Measurements from ENCODE around the gene OXGR1.

The OXGR1 gene

DNA sequence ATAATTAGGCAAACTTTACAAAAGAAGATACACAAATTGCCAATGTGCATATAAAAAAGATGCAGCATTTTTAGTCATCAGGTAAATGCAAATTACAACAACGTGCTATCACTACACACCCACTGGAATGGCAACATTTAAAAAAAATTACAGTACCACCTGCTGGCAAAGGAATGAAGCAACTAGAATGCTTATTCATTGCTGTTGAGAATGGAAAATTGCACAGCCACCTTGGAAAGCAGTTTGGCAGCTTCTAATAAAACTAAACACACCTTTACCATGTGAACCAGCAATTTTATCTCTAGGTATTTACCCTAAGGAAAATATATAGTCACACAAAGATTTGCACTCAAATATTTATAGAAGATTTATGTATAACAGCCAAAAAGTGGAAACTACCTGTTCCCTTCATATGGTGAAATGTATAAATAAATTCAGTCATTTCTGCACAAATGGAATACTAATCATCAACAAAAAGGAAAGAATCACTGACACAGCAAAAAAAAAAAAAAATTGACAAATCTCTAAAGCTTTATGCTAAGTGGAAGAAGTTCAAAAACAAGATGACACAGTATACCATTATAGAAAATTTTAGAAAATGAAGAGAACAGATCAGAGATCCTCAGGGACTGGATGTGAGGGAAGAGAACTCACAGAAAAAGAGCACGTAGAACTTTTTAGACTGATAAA, 30.3 kb downstream of the OXGR1 start:
- no peak for DNase-seq (ENCODE audit: low read depth, low spot score)

- DNase-seq (ENCODE audit: low read depth, low spot score) = no peak
Observed at GRCh38 chr13:96960379-96960778, 33.9 kb downstream of the OXGR1 start.

GRCh38 chr13:96958286-96958891, 35.9 kb downstream of the OXGR1 start:
- no peak for DNase-seq (ENCODE audit: low read depth, low spot score)

- no peak for DNase-seq (ENCODE audit: low read depth, low spot score)
Observed at GRCh38 chr13:96952595-96952994, 41.7 kb downstream of the OXGR1 start.

DNA sequence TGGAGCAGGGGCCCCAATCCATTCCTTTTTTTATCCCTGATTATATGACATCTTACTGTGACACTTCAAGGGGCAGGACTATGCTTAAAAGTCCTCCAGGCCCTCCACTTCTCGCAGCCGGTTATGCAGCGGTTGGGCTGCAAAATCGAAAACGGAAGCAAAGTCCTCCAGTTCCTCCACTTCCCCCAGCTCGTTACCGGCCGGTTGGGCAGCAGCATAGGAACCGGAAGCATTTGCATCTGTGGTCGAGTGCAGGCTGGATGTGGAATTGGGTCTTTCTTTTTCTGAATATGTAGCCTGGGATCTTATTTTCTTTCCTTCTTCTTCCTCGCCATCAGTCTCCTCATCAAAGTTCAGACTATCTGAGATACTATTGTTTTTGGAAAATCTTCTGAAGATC, 46.1 kb downstream of the OXGR1 start:
- no peak for DNase-seq (ENCODE audit: low read depth, low spot score)

DNA sequence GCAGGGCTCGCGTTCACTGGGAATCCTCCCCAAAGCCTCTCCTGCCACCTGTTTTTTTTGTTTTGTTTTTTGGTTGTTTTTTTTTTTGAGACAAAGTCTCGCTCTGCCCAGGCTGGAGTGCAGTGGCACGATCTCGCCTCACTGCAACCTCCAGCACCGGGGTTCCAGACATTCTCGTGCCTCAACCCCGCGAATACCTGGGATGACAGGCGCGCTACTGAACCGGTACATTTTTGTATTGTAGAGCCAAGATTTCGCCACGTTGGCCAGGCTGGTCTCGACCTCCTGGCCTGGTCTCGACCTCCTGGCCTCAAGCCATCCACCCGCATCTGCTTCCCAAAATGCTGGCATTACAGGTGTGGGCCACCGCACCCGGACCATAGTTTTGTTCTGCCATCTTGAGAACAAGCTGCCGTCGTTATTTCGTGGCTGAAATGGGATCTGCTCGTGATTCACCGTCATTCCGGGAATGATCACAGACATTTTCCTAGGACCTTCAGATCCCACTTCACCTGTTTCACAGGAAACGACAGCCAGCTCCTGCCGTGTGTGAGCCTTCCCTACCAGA, 46.8 kb downstream of the OXGR1 start:
- no peak for DNase-seq (ENCODE audit: low read depth, low spot score)

DNA sequence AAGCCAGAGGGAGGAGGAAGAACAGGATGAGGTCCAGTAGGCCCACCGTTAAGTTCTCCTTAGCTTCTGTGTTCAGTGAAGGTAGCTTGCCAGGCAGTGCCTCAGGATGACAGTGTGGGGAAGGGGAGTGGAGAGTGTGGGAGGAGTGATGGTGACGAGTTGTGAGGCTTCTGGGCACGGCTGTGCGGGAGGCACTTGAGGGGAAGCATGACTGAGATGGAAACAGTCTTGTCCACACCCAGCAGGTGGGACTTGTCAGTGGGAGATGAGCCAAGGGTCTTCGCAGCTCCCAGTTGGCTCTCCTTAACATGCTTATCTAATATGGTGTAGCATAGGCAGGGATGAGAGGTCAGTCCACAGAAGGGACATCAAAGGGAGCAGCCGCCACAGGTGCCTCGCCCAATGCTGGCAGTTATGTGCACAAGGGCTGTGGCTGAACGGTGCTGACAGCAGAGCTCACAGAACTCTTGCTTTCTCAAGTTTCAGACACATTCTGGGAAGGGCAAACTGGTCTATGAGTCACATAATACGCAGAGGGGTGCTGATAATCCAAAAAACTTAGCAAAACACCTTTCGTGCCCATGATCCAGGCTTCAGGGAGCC, 47.5 kb downstream of the OXGR1 start:
- DNase-seq (ENCODE audit: low read depth, low spot score) = no peak

GRCh38 chr13:96940961-96941360, 53.3 kb downstream of the OXGR1 start:
- no peak for DNase-seq (ENCODE audit: low read depth, low spot score)

DNA sequence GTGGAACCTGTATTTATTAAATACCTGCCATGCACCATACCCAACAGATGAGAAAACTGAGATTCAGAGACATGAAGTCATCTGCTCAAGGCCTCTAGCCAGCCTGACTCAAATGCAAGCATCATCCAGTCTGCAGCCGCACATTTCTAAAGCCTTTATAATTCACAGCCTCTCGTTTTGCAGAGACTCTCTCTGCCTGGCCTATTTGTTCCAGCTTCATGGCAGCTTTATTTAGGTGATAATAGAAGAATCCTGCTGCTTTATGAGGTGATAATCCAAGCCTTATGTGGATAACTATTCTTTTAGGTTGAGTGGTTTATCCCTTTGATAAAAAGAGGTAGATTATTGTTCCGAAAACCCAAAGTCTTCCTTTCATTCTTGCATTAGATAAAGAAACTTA, 58.4 kb downstream of the OXGR1 start:
- no peak for DNase-seq (ENCODE audit: low read depth, low spot score)

Data from iPS DF 19.7 (cell line).